OCI-LY3 (cell line): ENCODE results near the gene GJD3.

Experiments used
- EZH2phosphoT487 ChIP-seq: fragments of 200-600 bp; shearing (Covaris generic); IDR thresholded peaks from 2 replicates; pipeline ENCODE4 v1.6.1; 2018; ENCODE audit warnings: antibody characterized with exemption, mixed run types, low read depth
- TF ChIP-seq, protein P1 (sequence below): fragments of 200-600, 300-600 bp; sonication (generic); IDR thresholded peaks from 2 replicates; pipeline ENCODE4 v1.5.1; 2014; ENCODE audit warnings: antibody characterized with exemption, low read length, low read depth

DNA sequence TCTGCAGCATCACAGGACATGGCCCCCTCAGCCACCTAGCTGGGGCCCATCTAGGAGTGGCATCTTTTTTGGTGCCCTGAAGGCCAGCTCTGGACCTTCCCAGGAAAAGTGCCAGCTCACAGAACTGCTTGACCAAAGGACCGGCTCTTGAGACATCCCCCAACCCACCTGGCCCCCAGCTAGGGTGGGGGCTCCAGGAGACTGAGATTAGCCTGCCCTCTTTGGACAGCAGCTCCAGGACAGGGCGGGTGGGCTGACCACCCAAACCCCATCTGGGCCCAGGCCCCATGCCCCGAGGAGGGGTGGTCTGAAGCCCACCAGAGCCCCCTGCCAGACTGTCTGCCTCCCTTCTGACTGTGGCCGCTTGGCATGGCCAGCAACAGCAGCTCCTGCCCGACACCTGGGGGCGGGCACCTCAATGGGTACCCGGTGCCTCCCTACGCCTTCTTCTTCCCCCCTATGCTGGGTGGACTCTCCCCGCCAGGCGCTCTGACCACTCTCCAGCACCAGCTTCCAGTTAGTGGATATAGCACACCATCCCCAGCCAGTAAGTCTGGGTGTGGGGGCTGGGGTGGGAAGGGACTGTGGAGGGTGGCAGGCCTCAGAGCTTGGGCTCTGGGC, 33.6 kb downstream of the GJD3 start:
- TF ChIP-seq, protein P1, sequence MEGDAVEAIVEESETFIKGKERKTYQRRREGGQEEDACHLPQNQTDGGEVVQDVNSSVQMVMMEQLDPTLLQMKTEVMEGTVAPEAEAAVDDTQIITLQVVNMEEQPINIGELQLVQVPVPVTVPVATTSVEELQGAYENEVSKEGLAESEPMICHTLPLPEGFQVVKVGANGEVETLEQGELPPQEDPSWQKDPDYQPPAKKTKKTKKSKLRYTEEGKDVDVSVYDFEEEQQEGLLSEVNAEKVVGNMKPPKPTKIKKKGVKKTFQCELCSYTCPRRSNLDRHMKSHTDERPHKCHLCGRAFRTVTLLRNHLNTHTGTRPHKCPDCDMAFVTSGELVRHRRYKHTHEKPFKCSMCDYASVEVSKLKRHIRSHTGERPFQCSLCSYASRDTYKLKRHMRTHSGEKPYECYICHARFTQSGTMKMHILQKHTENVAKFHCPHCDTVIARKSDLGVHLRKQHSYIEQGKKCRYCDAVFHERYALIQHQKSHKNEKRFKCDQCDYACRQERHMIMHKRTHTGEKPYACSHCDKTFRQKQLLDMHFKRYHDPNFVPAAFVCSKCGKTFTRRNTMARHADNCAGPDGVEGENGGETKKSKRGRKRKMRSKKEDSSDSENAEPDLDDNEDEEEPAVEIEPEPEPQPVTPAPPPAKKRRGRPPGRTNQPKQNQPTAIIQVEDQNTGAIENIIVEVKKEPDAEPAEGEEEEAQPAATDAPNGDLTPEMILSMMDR, result no peak
- no peak for TF ChIP-seq EZH2phosphoT487
